Measurements from ENCODE around the gene LTBP4.

DNA sequence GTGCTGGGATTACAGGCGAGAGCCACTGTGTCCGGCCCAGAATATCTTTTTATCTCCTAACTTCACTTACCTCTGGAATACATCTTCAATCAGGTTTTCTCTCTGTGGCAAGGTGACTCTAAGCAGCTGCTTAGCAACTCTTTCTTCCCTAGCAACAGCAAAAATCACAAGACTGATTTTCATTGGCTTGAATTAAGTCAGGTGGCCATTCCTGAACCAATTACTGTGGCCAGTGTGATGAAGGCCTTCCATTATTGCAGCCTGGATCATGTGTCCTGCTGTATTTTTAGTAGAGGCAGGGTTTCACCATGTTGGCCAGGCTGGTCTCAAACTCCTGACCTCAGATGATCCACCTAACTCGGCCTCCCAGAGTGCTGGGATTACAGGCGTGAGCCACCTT is 9.0 kb upstream of the LTBP4 start:
- TF ChIP-seq, protein P1, sequence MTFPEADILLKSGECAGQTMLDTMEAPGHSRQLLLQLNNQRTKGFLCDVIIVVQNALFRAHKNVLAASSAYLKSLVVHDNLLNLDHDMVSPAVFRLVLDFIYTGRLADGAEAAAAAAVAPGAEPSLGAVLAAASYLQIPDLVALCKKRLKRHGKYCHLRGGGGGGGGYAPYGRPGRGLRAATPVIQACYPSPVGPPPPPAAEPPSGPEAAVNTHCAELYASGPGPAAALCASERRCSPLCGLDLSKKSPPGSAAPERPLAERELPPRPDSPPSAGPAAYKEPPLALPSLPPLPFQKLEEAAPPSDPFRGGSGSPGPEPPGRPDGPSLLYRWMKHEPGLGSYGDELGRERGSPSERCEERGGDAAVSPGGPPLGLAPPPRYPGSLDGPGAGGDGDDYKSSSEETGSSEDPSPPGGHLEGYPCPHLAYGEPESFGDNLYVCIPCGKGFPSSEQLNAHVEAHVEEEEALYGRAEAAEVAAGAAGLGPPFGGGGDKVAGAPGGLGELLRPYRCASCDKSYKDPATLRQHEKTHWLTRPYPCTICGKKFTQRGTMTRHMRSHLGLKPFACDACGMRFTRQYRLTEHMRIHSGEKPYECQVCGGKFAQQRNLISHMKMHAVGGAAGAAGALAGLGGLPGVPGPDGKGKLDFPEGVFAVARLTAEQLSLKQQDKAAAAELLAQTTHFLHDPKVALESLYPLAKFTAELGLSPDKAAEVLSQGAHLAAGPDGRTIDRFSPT (tag by site-specific recombination; IDR thresholded peaks at IDR 0.05): no peak
- no peak for TF ChIP-seq ZNF423 (tag by site-specific recombination; IDR thresholded peaks at IDR 0.05)
- TF ChIP-seq BCL11B (tag by site-specific recombination; IDR thresholded peaks at IDR 0.05; ENCODE audit: low read depth): no peak
- TF ChIP-seq ZNF707 (tag by site-specific recombination; IDR thresholded peaks at IDR 0.05): no peak
- no peak for TF ChIP-seq CTCF (tag by site-specific recombination; IDR thresholded peaks at IDR 0.05)
- no peak for TF ChIP-seq KLF16 (tag by site-specific recombination; IDR thresholded peaks at IDR 0.05)
- no peak for TF ChIP-seq ZNF768 (tag by site-specific recombination; IDR thresholded peaks at IDR 0.05)
